ENCODE measurements around the gene HNRNPLL. TPM values are rescaled to one million over a fixed set of nuclear protein-coding genes. Genes with fewer than 3 reads are reported as not detected.
A peak's percentile ranks its signal among the peaks of the same experiment; 100 is the strongest.

Gene HNRNPLL
- total RNA-seq, 1 donor from 2014 or later = 63.0 TPM

DNA sequence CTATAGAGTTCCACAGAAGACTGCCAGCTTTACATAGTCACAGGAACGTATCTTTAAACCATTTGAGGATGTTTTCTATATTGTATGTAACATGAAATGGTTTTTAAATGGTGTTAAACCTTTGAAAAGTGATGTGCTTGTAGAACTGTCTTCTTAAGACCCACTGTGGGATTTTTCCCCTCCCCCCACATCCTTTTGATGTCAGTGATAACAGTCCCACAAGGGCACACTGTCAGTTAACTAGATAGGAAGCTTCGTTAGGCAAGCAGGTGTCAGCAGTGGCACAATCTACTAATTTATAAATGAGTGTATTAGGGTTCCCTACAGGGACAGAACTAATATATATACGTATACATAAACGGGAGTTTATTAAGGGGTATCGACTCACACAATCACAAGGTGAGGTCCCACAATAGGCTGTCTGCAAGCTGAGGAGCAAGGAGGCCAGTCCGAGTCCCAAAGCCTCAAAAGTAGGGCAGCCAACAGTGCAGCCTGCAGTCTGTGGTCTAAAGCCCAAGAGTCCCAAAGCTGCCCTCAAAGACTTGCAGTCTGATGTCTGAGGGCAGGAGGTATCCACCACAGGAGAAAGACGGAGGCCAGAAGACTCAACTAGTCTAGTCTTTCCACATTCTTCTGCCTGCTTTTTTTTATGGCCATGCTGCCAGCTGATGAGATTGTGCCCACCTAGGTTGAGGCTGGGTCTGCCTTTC lies 23.8 kb upstream of the HNRNPLL start:
- no peak overlapping the region for H3K27ac Mint-ChIP-seq (ENCODE audit: unreplicated experiment)
- H3K27me3 Mint-ChIP-seq (ENCODE audit: unreplicated experiment) = peaks cover 12% of the 10 kb centered on the region
- TF ChIP-seq, protein P1, sequence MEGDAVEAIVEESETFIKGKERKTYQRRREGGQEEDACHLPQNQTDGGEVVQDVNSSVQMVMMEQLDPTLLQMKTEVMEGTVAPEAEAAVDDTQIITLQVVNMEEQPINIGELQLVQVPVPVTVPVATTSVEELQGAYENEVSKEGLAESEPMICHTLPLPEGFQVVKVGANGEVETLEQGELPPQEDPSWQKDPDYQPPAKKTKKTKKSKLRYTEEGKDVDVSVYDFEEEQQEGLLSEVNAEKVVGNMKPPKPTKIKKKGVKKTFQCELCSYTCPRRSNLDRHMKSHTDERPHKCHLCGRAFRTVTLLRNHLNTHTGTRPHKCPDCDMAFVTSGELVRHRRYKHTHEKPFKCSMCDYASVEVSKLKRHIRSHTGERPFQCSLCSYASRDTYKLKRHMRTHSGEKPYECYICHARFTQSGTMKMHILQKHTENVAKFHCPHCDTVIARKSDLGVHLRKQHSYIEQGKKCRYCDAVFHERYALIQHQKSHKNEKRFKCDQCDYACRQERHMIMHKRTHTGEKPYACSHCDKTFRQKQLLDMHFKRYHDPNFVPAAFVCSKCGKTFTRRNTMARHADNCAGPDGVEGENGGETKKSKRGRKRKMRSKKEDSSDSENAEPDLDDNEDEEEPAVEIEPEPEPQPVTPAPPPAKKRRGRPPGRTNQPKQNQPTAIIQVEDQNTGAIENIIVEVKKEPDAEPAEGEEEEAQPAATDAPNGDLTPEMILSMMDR (IDR thresholded peaks at IDR 0.05) = no peak
- H3K4me1 Mint-ChIP-seq (ENCODE audit: unreplicated experiment) = no peaks in the 10 kb centered on the region
- no peak overlapping the region for H3K4me3 Mint-ChIP-seq (ENCODE audit: unreplicated experiment)
- no peaks in the 10 kb centered on the region for H3K36me3 Mint-ChIP-seq (ENCODE audit: unreplicated experiment)
- no peak for DNase-seq (ENCODE audit: extremely low spot score, unreplicated experiment)
- H3K9me3 Mint-ChIP-seq (ENCODE audit: unreplicated experiment) = no peaks in the 10 kb centered on the region

- peaks cover 12% of the 10 kb centered on the region for H3K27me3 Mint-ChIP-seq (ENCODE audit: unreplicated experiment)
- no peaks in the 10 kb centered on the region for H3K36me3 Mint-ChIP-seq (ENCODE audit: unreplicated experiment)
- H3K4me1 Mint-ChIP-seq (ENCODE audit: unreplicated experiment) = peaks cover 16% of the 10 kb centered on the region
- TF ChIP-seq, protein P1 (IDR thresholded peaks at IDR 0.05) = no peak
- H3K9me3 Mint-ChIP-seq (ENCODE audit: unreplicated experiment) = no peaks in the 10 kb centered on the region
- no peak overlapping the region for H3K27ac Mint-ChIP-seq (ENCODE audit: unreplicated experiment)
- no peak overlapping the region for H3K4me3 Mint-ChIP-seq (ENCODE audit: unreplicated experiment)
- no peak for DNase-seq (ENCODE audit: extremely low spot score, unreplicated experiment)
Observed at GRCh38 chr2:38622210-38622609, 19.5 kb upstream of the HNRNPLL start.

GRCh38 chr2:38621018-38621417 lies 18.3 kb upstream of the HNRNPLL start:
- DNase-seq (ENCODE audit: extremely low spot score, unreplicated experiment) = no peak
- Mint-ChIP-seq H3K36me3 (ENCODE audit: unreplicated experiment) (no peaks in the 10 kb centered on the region), H3K4me1 (ENCODE audit: unreplicated experiment) (peaks cover 16% of the 10 kb centered on the region), H3K27me3 (ENCODE audit: unreplicated experiment) (peaks cover 9% of the 10 kb centered on the region), H3K4me3 (ENCODE audit: unreplicated experiment) (no peak overlapping the region), H3K27ac (ENCODE audit: unreplicated experiment) (peak overlapping the region; percentile 87), H3K9me3 (ENCODE audit: unreplicated experiment) (no peaks in the 10 kb centered on the region)
- TF ChIP-seq, protein P1 (IDR thresholded peaks at IDR 0.05) = no peak

DNA sequence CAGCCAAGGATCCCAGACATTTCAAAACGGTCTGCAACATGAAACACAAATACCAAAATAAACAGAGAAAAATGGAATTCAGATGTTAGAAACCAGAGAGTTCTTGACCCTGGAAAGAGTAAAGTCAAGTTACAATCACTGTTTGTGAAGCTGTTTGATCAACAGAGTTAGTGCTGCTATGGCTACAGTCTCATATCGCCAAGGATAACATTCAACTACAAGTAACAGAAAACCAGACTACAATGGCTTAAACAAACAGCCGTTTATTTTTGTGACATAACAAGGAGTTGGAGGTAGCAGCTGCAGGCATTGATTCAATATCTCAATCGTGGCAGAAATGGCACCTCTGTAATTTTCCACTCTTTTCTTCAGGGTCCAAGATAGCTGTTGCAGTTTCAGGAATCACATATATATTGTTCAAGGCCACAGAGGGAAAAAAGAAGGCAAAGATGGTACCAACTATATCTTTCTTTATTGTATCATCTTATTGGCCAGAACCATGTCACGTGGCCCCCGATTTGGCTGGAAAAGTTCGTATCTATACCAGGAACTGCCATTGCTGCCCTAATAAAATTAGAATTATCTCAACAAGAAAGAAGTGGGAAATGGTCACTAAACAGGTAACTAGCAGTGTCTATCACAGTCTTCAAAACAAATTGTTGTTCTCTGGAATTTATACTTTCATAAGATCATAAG lies 17.7 kb upstream of the HNRNPLL start:
- H3K27me3 Mint-ChIP-seq (ENCODE audit: unreplicated experiment) = peaks cover 9% of the 10 kb centered on the region
- no peak overlapping the region for H3K4me3 Mint-ChIP-seq (ENCODE audit: unreplicated experiment)
- H3K9me3 Mint-ChIP-seq (ENCODE audit: unreplicated experiment) = no peaks in the 10 kb centered on the region
- TF ChIP-seq, protein P1 (IDR thresholded peaks at IDR 0.05) = no peak
- peaks cover 16% of the 10 kb centered on the region for H3K4me1 Mint-ChIP-seq (ENCODE audit: unreplicated experiment)
- DNase-seq (ENCODE audit: extremely low spot score, unreplicated experiment) = no peak
- H3K36me3 Mint-ChIP-seq (ENCODE audit: unreplicated experiment) = no peaks in the 10 kb centered on the region
- H3K27ac Mint-ChIP-seq (ENCODE audit: unreplicated experiment) = peak overlapping the region; percentile 87

DNA sequence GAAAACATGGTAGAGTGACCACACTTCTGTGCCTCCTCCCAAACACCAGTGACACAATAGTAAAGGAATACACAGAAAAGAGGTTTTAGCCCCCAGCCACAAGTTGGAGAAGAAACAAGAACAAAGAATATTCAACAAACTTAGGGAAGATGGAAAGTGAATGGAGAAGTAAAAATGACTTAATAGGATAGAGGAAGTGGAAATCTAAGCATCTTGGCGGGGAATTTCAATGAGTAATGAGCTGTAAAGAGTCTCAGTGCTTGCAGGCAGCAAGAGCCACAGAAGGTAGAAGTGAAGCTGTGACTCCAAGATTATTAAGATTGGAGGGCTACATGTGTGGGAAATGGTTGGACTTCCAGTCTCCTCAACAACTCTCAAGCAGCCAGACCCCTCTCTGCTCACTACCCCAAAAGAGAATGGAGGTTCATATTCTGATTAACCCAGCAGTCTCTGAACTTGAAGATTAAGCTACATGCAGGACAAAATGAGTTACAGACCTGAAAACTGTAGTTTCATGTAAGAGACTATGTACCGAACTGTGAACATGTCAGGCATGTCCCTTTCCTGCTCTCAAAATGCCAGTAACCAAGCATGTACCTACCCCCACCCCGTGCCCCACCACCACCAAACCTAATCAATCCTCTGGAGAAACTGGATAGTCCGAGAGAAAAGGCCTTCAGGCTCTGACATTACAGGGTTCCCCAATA lies 16.9 kb upstream of the HNRNPLL start:
- H3K36me3 Mint-ChIP-seq (ENCODE audit: unreplicated experiment) = no peaks in the 10 kb centered on the region
- no peaks in the 10 kb centered on the region for H3K9me3 Mint-ChIP-seq (ENCODE audit: unreplicated experiment)
- H3K27ac Mint-ChIP-seq (ENCODE audit: unreplicated experiment) = peak overlapping the region; percentile 87
- peaks cover 16% of the 10 kb centered on the region for H3K4me1 Mint-ChIP-seq (ENCODE audit: unreplicated experiment)
- no peak overlapping the region for H3K4me3 Mint-ChIP-seq (ENCODE audit: unreplicated experiment)
- peaks cover 9% of the 10 kb centered on the region for H3K27me3 Mint-ChIP-seq (ENCODE audit: unreplicated experiment)
- no peak for DNase-seq (ENCODE audit: extremely low spot score, unreplicated experiment)
- TF ChIP-seq, protein P1 (IDR thresholded peaks at IDR 0.05) = no peak
